Subcutaneous abdominal adipose tissue (tissue), 5 donors: Measurements from ENCODE around the gene TRAF4.
A peak's percentile ranks its signal among the peaks of the same experiment; 100 is the strongest.

Experiments used
- H3K27ac ChIP-seq: one replicate; pipeline ENCODE4 v1.7.0; 2013; ENCODE audit warnings: low read depth, mild to moderate bottlenecking, inconsistent platforms, low read length, moderate library complexity
- H3K27me3 ChIP-seq, 5 donors: one replicate each; pipeline ENCODE4 v1.7.0; 2013; ENCODE audit warnings: low read length in 5 of 5, inconsistent platforms in 1 of 5; ENCODE audit not compliant: control insufficient read depth in 5 of 5, insufficient read depth in 4 of 5
- H3K36me3 ChIP-seq, 5 donors: one replicate each; pipeline ENCODE4 v1.7.0; 2013; ENCODE audit warnings: low read length in 5 of 5; ENCODE audit not compliant: control insufficient read depth in 5 of 5, insufficient read depth in 5 of 5
- H3K4me1 ChIP-seq, 5 donors: one replicate each; pipeline ENCODE4 v1.7.0; 2013; ENCODE audit warnings: low read length in 5 of 5, mild to moderate bottlenecking in 3 of 5, moderate library complexity in 1 of 5; ENCODE audit not compliant: control insufficient read depth in 5 of 5, insufficient read depth in 5 of 5
- H3K4me3 ChIP-seq, 5 donors: one replicate each; pipeline ENCODE4 v1.7.0; 2013; ENCODE audit warnings: low read length in 5 of 5, low read depth in 1 of 5
- H3K9ac ChIP-seq, 5 donors: one replicate each; pipeline ENCODE4 v1.7.0; 2013; ENCODE audit warnings: low read length in 5 of 5, mild to moderate bottlenecking in 4 of 5, moderate library complexity in 3 of 5
- H3K9me3 ChIP-seq, 5 donors: one replicate each; pipeline ENCODE4 v1.7.0; 2013; ENCODE audit warnings: low read length in 5 of 5; ENCODE audit not compliant: control insufficient read depth in 5 of 5
- donor health status: healthy.
- donor health status: healthy.
- donor health status: healthy.
- donor health status: healthy.
- donor health status: healthy.

TRAF4 gene

DNA sequence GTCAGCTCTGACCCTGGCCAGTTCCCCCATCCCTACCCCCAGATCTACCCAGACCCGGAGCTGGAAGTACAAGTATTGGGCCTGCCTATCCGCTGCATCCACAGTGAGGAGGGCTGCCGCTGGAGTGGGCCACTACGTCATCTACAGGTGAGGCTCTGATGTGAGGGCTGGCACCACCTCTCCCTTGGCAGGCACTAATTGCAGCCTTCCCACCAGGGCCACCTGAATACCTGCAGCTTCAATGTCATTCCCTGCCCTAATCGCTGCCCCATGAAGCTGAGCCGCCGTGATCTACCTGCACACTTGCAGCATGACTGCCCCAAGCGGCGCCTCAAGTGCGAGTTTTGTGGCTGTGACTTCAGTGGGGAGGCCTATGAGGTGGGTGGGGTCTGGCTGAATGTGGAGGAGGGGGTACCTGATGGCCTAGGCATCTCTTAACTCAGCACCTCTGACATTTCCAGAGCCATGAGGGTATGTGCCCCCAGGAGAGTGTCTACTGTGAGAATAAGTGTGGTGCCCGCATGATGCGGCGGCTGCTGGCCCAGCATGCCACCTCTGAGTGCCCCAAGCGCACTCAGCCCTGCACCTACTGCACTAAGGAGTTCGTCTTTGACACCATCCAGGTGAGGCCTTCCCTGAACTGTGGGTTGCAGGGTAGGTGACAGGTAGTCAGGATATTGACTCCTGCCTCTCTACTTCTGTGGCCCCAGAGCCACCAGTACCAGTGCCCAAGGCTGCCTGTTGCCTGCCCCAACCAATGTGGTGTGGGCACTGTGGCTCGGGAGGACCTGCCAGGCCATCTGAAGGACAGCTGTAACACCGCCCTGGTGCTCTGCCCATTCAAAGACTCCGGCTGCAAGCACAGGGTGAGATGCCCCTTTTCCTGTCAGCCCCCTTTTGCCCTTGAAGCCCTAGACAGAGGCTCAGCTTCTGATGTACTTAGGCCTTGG, 4.3 kb downstream of the TRAF4 start:
- no peak overlapping the region for H3K4me3 ChIP-seq
- peaks cover 0 to 20% (median 19%) of the 10 kb centered on the region in 5 donors for H3K36me3 ChIP-seq
- no peak overlapping the region for H3K27ac ChIP-seq
- H3K27me3 ChIP-seq, result no peaks in the 10 kb centered on the region
- peaks cover 0 to 40% (median 33%) of the 10 kb centered on the region in 5 donors for H3K4me1 ChIP-seq
- no peak overlapping the region for H3K9ac ChIP-seq
- H3K9me3 ChIP-seq, result no peaks in the 10 kb centered on the region

DNA sequence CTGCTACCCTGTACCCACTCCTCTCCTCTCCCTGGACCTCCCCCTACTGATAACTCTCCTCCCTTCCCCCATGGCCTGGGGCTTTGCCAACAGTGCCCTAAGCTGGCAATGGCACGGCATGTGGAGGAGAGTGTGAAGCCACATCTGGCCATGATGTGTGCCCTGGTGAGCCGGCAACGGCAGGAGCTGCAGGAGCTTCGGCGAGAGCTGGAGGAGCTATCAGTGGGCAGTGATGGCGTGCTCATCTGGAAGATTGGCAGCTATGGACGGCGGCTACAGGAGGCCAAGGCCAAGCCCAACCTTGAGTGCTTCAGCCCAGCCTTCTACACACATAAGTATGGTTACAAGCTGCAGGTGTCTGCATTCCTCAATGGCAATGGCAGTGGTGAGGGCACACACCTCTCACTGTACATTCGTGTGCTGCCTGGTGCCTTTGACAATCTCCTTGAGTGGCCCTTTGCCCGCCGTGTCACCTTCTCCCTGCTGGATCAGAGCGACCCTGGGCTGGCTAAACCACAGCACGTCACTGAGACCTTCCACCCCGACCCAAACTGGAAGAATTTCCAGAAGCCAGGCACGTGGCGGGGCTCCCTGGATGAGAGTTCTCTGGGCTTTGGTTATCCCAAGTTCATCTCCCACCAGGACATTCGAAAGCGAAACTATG, 5.2 kb downstream of the TRAF4 start:
- H3K4me1 ChIP-seq, result peaks cover 0 to 35% (median 29%) of the 10 kb centered on the region in 5 donors
- H3K27ac ChIP-seq, result no peak overlapping the region
- H3K9ac ChIP-seq, result no peak overlapping the region

DNA sequence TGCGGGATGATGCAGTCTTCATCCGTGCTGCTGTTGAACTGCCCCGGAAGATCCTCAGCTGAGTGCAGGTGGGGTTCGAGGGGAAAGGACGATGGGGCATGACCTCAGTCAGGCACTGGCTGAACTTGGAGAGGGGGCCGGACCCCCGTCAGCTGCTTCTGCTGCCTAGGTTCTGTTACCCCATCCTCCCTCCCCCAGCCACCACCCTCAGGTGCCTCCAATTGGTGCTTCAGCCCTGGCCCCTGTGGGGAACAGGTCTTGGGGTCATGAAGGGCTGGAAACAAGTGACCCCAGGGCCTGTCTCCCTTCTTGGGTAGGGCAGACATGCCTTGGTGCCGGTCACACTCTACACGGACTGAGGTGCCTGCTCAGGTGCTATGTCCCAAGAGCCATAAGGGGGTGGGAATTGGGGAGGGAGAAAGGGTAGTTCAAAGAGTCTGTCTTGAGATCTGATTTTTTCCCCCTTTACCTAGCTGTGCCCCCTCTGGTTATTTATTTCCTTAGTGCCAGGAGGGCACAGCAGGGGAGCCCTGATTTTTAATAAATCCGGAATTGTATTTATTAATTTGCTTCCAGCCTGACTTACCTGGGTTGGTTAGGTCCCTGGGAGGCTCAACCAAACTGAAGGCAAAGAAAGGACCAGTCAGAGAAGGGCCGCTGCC, 5.8 kb downstream of the TRAF4 start:
- Histone ChIP-seq H3K27ac (no peak overlapping the region), H3K36me3 (peaks cover 0 to 20% (median 19%) of the 10 kb centered on the region in 5 donors), H3K4me1 (peaks cover 0 to 31% (median 24%) of the 10 kb centered on the region in 5 donors), H3K27me3 (no peaks in the 10 kb centered on the region), H3K4me3 (no peak overlapping the region), H3K9me3 (no peaks in the 10 kb centered on the region), H3K9ac (no peak overlapping the region)

More for the DNA sequence above, 5.2 kb downstream of the TRAF4 start:
- no peaks in the 10 kb centered on the region for H3K9me3 ChIP-seq
- no peaks in the 10 kb centered on the region for H3K27me3 ChIP-seq
- peaks cover 0 to 20% (median 19%) of the 10 kb centered on the region in 5 donors for H3K36me3 ChIP-seq
- no peak overlapping the region for H3K4me3 ChIP-seq

DNA sequence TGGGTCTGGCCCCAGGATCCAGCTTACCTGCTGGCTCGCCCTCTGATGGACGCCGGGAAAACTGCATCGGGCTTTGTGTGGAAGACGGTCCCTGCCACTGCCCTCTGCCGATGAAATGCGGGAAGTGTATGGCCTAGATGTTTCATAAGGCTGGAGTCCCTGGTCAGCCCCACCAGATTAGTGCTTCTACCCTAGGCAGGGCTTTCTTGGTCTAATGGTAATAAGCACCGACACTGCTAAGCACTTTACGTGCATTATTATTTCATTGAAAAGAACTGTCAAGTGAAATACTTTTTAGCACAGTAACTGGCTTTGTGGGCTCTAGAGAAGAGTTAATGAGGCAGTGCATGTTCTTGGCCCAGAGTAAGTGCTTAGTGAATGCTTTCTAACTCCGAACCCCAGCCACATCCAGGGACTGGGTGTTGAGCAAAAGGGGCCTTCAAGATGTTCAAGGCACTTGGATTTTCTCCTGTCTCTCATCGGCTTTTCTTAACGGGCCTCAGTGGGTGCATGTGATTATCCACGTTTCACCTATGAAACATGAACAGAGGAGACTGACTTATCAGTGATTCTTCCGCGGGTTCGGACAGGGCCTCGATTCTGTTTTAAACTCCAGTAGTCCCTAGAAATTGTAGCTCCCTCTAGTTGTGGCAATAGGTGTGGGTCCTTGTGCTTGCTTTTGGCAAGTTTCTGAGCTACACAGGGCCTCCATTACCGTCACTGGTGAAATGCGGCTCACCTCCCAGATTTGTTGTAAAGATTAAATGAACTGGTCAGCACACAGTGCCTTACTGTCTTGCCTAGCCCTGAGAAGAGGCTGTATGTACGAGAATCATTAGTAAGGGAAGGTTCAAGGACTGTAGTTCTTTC, 6.6 kb downstream of the TRAF4 start:
- Histone ChIP-seq H3K4me1 (peaks cover 0 to 24% (median 16%) of the 10 kb centered on the region in 5 donors), H3K9ac (peak overlapping the region in 1 of 5 donors; percentile 9), H3K27ac (no peak overlapping the region), H3K27me3 (no peaks in the 10 kb centered on the region), H3K4me3 (no peak overlapping the region), H3K36me3 (peaks cover 0 to 20% (median 19%) of the 10 kb centered on the region in 5 donors), H3K9me3 (no peaks in the 10 kb centered on the region)

DNA sequence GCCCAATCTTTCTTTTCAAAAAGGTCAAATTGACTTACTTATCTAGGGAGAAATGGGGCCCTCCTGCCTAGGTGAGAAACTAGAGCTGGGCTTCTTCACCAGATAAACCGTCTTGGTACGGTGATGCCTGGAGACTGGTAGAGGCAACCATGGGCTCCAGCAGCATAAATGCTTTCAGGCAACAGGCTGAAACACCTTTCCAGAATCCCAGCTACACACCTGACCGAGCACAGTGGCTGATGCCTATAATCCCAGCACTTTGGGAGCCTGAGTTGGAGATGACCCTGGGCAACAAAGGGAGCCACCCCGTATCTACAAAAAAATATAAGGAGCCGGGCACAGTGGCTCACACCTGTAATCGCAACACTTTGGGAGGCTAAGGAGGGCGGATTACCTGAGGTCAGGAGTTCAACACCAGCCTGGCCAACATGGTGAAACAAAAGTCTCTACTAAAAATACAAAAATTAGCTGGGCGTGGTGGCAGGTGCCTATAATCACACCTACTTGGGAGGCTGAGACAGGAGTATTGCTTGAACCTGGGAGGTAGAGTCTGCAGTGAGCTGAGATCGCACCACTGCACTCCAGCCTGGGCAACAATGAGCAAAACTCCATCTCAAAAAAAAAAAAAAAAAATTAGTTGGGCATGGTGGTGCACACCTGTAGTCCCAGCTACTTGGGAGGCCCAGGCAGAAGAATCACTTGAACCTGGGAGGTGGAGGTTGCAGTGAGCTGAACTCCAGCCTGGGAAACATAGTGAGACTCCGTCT, 8.0 kb downstream of the TRAF4 start:
- peaks cover 0 to 25% (median 19%) of the 10 kb centered on the region in 5 donors for H3K36me3 ChIP-seq

DNA sequence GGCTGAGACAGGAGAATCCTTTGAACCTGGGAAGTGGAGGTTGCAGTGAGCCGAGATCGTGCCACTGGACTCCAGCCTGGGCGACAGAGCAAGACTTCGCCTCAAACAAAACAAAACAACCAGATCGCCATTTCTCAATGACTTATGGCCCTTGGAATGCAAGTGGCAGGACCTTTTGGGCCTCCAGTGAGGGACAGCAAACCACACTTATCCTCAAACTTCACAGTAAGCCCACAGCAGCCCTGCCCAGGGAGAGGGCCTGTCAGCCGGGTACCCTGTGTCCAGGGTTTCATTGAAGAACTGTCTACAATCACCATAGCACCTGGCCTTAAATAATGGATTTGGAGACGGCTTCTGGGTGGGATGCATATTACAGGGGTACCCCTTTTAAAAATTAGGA, 11.7 kb downstream of the TRAF4 start:
- H3K27me3 ChIP-seq, result no peaks in the 10 kb centered on the region
- H3K36me3 ChIP-seq, result peaks cover 0 to 34% (median 24%) of the 10 kb centered on the region in 5 donors
- H3K27ac ChIP-seq, result no peak overlapping the region
- H3K9me3 ChIP-seq, result no peaks in the 10 kb centered on the region
- no peak overlapping the region for H3K4me3 ChIP-seq
- peaks cover 0 to 3% (median 0%) of the 10 kb centered on the region in 5 donors for H3K4me1 ChIP-seq
- H3K9ac ChIP-seq, result no peak overlapping the region

More for the DNA sequence above, 8.0 kb downstream of the TRAF4 start:
- no peak overlapping the region for H3K9ac ChIP-seq
- H3K9me3 ChIP-seq, result no peaks in the 10 kb centered on the region
- no peak overlapping the region for H3K4me3 ChIP-seq
- H3K4me1 ChIP-seq, result peaks cover 0 to 13% (median 3%) of the 10 kb centered on the region in 5 donors
- H3K27me3 ChIP-seq, result no peaks in the 10 kb centered on the region
- no peak overlapping the region for H3K27ac ChIP-seq

DNA sequence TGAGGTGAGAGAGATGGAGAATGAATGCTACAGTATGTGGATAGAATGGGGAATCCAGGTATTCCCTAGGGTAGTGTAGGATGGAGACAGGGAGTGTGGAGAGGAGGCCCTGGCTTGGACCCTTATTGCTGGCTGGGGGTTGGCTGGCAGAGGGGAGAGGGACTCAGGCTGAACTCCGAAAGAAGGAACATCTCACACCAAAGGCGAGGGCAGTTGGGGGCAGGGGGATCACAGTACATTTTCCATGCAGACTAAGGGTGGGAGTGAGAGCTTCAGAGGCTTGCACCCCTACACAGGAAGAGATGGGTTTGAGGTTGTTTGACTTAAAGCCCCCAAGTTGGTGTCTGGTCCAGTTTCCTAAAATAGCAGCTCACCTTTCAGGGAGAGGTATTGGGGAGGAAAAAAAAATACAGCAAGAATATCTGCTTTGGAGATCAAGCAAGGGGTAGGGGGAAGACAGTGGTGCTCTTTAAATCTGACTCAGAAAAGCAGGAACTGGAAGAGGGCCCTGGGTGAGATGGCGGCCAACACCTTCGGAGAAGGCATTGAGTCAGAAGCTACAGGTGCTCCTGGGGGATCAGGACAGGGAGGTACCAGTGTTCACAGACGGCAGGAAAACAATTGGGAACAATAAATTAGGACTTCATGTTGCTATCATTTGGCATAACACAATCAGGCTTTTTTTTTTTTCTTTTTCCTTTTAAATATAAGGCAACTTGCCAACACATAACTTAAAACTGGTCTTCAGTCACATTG, 12.4 kb downstream of the TRAF4 start:
- peaks cover 0 to 34% (median 28%) of the 10 kb centered on the region in 5 donors for H3K36me3 ChIP-seq
- peaks cover 0 to 11% (median 0%) of the 10 kb centered on the region in 5 donors for H3K4me1 ChIP-seq
- H3K27ac ChIP-seq, result no peak overlapping the region
- H3K9ac ChIP-seq, result no peak overlapping the region
- no peaks in the 10 kb centered on the region for H3K27me3 ChIP-seq
- no peaks in the 10 kb centered on the region for H3K9me3 ChIP-seq
- H3K4me3 ChIP-seq, result no peak overlapping the region

DNA sequence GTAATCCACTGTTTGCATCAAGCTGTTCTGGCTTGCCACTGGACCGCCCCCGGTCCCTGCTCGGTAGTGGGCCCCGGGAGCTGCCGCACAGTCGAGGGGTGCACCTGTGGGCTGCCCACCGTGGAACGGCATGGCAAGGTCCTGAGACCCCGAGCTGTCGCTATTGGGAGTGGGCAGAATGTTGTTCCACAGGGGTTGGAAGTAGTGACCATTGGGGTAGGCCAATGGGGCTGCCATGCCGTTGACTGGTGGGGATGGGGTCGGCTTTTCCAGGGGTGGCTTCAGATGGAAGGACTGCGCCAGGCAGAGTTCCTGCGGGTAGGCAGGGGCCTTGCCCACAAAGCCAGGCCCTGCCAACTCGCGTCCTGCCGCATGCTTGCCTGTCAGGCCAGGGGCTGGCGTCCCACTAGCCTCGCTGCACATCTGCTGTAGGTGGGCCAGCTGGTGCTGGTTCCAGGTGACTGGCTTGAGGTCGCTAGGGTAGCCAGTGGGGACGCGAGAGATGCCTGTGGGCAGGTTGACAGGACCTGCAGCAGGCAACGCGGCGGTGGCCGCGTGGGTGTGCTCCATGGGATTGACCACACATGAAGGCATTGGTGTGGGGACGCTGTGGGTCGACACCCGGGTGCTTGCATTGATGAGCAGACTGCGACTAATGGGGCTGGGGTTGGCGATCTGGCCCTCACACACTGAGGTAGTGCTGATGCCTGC, 14.8 kb downstream of the TRAF4 start:
- Histone ChIP-seq H3K9ac (no peak overlapping the region), H3K27ac (no peak overlapping the region), H3K36me3 (peaks cover 0 to 34% (median 28%) of the 10 kb centered on the region in 5 donors), H3K9me3 (no peaks in the 10 kb centered on the region), H3K4me3 (no peak overlapping the region), H3K4me1 (peaks cover 0 to 20% (median under 1%) of the 10 kb centered on the region in 5 donors), H3K27me3 (no peaks in the 10 kb centered on the region)
